Stimulated activated CD4-positive, alpha-beta T cell treated with anti-CD3 and anti-CD28 coated beads, TNF-alpha, amount 100 ng/mL, for 1 hour (primary cell): Measurements from ENCODE around the gene CAV3.

Experiments
- DNase-seq, 3 donors: peaks; one replicate each; pipeline ENCODE4 v3.0.0-alpha.2; 2020; ENCODE audit warnings: low read depth in 3 of 3, low spot score in 1 of 3

Gene CAV3

GRCh38 chr3:8734908-8735307, 1.3 kb downstream of the CAV3 start:
- DNase-seq = no peak

- no peak for DNase-seq
Measured at GRCh38 chr3:8736436-8736835, 2.8 kb downstream of the CAV3 start.

GRCh38 chr3:8737301-8737700, 3.7 kb downstream of the CAV3 start:
- no peak for DNase-seq

- DNase-seq = no peak
Measured at GRCh38 chr3:8737823-8738222, 4.2 kb downstream of the CAV3 start.

- DNase-seq = no peak
Measured at GRCh38 chr3:8738639-8739038, 5.0 kb downstream of the CAV3 start.

- no peak for DNase-seq
Measured at GRCh38 chr3:8739757-8740504, 6.3 kb downstream of the CAV3 start.

- no peak for DNase-seq
Measured at GRCh38 chr3:8741581-8742261, 8.1 kb downstream of the CAV3 start.

GRCh38 chr3:8743021-8743601, 9.5 kb downstream of the CAV3 start:
- no peak for DNase-seq

GRCh38 chr3:8743911-8744310, 10.3 kb downstream of the CAV3 start:
- DNase-seq = no peak

GRCh38 chr3:8745619-8746370, 12.2 kb downstream of the CAV3 start:
- no peak for DNase-seq

GRCh38 chr3:8746780-8747345, 13.3 kb downstream of the CAV3 start:
- DNase-seq = no peak

GRCh38 chr3:8749316-8749715, 15.7 kb downstream of the CAV3 start:
- DNase-seq = no peak

- DNase-seq = no peak
Measured at GRCh38 chr3:8752832-8753231, 19.2 kb downstream of the CAV3 start.

GRCh38 chr3:8755097-8755496, 21.5 kb downstream of the CAV3 start:
- no peak for DNase-seq

- DNase-seq = no peak
Measured at GRCh38 chr3:8755564-8756237, 22.1 kb downstream of the CAV3 start.

GRCh38 chr3:8756671-8757070, 23.1 kb downstream of the CAV3 start:
- DNase-seq = no peak

- no peak for DNase-seq
Measured at GRCh38 chr3:8757551-8758518, 24.2 kb downstream of the CAV3 start.

GRCh38 chr3:8759038-8759707, 25.6 kb downstream of the CAV3 start:
- no peak for DNase-seq

- no peak for DNase-seq
Measured at GRCh38 chr3:8760091-8760490, 26.5 kb downstream of the CAV3 start.
